HG02973 (cell line): ENCODE results near the gene KRT71.
"Not testable (repeated sequence)": the region's sequence is repeated elsewhere in the genome, so short reads cannot be mapped to it uniquely, and the experiment has no call there.

ENCODE experiments used
- ATAC-seq: cut with Tn5 transposase; IDR thresholded peaks from one replicate; pipeline ENCODE4 v1.9.1; 2021; ENCODE audit warnings: moderate library complexity; ENCODE audit not compliant: unreplicated experiment

Gene KRT71

DNA sequence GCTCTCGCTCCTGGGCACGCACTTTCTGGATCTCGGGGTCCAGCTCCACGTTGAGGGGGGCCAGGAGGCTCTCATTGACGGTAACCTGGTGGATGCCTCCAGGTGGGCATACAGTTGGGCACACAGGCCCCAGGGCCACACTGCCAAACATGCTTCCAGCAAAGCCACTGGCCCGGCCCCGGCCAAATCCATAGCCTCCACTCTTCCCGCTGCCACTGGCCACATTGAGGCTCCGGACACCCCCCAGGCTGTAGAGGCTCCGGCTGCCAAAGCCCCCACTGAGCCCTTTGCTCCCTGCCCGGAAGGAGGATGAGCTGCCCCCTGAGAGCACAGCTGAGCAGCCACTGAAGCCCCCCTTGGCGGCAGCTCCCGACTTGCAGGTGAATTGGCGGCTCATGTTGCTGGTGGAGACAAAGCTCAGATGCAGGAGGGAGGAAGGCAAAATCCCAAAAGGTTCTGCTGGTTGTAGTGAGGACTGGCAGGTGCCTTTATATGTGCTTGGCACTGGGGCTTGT lies at the start of gene KRT71:
Gene KRT71, minus strand, starts transcription at position 465 of the 515 bp plus-strand sequence. Its CDS starts 68 bp downstream, at position 397.
- ATAC-seq, result no peak

GRCh38 chr12:52602552-52602951 lies 49.6 kb upstream of the KRT71 start:
- ATAC-seq, result no peak

DNA sequence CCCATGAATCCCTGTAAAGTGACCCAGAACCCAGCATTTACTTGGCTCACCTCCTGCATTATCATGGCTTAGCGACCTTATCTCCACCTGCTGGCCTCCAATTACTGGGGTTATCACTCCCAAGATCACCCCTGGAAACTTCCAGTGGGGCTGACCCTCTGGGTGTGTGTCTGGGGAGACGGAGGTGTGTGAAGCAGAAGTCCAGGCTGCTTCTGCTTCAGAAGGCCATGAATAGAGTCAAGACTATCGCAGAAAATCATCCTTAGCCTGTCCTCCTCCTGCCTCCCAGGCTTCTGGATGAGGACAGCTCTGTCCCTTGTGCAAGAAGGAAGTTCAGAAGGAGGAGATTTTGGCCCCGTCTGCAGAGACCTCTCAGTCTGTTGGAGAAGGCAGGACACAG lies 48.7 kb upstream of the KRT71 start:
- ATAC-seq, result no peak

DNA sequence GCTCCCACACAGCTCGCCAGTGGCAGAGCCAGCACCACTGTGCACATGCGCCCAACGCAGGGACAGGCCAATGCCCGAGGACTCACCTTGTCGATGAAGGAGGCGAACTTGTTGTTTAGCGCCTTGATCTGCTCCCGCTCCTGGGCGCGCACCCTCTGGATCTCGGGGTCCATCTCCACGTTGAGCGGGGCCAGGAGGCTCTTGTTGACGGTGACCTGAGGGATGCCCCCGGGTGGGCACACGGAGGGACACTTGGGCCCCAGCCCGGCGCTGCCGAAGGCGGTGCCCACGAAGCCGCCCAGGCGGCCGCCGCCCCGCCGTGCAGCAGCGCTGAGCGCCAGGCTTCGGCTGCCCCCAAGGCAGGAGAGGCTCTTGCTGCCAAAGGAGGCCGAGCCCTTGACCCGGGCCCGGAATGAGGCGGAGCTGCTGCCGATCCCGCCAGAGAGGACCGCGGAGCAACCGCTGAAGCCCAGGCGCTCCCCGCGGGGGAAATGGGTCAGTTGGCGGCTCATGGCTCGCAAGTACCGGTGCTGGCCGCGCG lies 48.1 kb upstream of the KRT71 start, which contains the start of gene KRT72:
Gene KRT72, minus strand, starts transcription at position 523 of the 541 bp plus-strand sequence. Its CDS starts 11 bp downstream, at position 512.
- ATAC-seq, result no peak

- no peak for ATAC-seq
These were observed 47.5 kb upstream of the KRT71 start for GRCh38 chr12:52600475-52600874.

DNA sequence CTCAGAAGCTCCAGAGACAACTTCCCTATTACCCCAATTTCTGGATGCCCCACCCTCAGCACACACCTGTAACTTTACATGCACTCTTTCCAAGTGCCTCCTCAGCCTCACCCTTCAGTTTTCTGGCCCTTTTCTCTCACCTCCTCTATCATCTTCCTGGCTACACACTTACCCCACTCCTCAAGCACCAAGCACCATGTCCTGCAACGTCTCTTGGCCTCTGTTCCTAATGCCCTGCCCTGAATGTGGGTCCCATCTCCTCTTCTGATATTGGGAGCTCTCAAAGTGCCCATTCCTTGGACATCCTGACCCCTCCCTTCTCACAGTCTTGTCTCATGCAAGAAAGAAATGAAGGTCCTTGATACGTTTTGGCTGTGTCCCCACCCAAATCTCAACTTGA lies 47.1 kb upstream of the KRT71 start:
- ATAC-seq, result no peak

GRCh38 chr12:52598966-52599365 lies 46.0 kb upstream of the KRT71 start:
- no peak for ATAC-seq

- ATAC-seq, result not testable (repeated sequence)
These were observed 41.3 kb upstream of the KRT71 start for GRCh38 chr12:52594237-52594636.

- no peak for ATAC-seq
These were observed 38.6 kb upstream of the KRT71 start for GRCh38 chr12:52591521-52591920.

DNA sequence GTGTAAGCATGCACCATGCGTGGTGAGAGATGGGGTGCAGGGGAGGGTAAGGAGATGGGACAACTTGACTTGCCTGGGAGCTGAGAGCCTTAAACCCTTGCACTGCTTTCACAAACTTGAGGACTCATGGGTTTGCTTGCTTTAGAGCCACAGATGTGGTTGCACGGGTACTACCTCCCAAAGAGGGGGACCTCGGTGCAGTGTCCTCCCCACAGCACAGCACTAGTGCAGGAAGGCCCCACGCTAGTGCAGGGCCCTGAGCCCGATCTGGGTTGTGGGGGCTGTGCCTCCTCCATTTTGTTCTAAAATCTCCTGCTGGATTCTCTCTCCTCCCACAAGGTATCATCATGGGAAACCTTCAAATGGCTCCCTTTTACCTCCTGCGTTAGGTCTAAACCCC lies 37.1 kb upstream of the KRT71 start:
- ATAC-seq, result no peak

- ATAC-seq, result no peak
These were observed 34.6 kb upstream of the KRT71 start for GRCh38 chr12:52587563-52587962.

DNA sequence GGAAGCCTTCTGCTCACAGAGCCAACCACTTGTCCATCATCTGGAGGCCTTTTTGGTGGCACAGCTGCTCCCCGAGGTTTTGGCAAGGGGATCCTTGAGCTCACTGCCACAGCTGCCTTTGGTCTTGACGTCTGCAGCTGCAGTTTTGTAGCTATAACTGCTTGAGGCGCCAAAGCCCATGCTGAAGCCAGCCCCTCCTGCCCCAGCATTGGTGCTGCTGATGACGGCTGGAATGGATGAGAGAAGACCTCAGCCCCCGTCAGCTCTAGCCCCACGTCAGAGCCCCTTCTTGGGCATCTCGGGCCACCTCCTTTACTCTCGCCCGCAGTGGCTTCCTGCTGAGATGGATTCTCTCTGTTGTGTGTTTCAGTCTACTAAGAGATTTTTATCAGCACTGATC lies 33.0 kb upstream of the KRT71 start:
- ATAC-seq, result no peak

DNA sequence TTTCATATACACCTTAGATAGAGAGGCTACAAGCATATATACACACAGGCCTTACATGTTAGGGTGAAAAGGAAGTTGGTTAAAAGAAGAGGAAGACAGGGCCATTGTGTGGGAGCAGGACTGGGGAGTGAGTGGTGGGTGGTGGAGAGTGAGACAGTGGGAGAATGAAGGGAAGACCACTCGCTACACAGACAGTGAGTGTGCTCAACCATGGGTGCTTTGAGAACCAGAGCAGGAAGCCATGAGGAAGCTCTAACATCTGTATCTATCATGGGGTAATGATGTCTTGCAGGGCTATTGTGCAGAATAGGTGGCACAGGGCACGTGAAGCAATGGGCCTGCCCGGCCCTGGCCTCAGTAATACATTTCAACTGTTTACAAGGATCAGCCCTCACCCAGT lies 32.1 kb upstream of the KRT71 start:
- ATAC-seq, result no peak

DNA sequence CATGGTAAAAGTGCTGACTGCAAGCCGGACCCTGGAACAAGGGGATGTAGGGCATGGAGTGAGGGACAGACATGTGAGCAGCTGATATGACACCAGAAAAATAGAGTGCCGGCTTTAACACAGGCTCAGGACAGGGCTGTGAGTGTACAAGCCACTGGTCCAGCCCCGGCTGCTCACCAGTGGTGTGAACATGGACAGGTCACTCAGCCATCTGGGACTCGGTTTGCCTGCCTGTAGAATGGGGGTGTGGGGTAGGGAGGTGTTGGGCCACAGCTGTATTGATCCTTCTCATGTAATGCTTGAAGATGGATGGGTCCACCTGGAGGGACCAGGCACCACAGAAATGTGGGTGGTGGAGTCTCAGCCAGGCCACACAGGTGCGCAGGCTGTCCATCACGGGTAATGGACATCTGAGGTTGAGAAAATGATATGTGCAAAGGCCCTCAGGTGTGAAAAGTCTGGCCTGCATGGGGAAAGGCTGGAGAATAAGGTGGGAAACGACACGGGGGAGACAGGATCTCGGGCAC lies 31.3 kb upstream of the KRT71 start:
- no peak for ATAC-seq

- ATAC-seq, result no peak
These were observed 30.1 kb upstream of the KRT71 start for GRCh38 chr12:52582971-52583456.

- no peak for ATAC-seq
These were observed 29.5 kb upstream of the KRT71 start for GRCh38 chr12:52582486-52582885.

- no peak for ATAC-seq
These were observed 28.5 kb upstream of the KRT71 start for GRCh38 chr12:52581481-52581880.

DNA sequence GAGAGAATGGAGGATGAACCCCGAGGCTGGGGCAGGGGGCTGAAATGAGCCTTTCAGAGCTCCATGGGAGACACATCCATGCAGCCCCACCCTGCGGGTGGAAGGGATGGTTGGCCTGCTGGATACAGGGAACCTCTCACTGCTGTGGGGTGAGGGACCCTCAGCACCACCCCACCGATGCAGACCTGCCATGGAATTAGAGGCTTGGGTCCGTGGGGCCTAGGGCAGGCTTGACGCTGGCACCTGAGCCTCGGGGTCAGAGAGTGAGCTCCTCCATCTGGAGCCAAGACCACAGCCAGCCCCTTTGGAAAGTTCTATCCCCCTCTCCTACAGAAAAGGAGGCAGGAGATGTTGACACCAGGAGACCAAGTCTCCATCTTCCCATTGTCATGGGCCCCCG lies 28.1 kb upstream of the KRT71 start:
- ATAC-seq, result no peak

DNA sequence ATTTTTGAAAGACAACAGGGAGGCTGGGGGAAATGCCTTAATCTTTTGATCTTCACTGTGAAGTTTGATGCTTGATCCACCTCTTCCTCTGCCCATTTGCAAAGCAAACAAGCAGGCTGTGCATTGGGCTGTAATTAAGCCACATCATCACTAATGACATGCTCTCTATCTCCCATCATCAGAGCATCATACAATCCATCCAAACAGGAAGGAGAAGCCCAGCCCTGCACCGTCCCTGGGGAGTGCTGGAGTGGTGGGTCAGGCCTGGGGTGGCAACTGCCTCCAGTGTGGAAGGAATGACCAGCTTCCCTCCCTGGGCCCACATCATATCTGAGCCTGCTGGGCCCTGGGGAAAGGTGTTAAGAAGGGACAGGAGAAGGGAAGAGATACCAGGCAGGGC lies 27.6 kb upstream of the KRT71 start:
- ATAC-seq, result no peak

DNA sequence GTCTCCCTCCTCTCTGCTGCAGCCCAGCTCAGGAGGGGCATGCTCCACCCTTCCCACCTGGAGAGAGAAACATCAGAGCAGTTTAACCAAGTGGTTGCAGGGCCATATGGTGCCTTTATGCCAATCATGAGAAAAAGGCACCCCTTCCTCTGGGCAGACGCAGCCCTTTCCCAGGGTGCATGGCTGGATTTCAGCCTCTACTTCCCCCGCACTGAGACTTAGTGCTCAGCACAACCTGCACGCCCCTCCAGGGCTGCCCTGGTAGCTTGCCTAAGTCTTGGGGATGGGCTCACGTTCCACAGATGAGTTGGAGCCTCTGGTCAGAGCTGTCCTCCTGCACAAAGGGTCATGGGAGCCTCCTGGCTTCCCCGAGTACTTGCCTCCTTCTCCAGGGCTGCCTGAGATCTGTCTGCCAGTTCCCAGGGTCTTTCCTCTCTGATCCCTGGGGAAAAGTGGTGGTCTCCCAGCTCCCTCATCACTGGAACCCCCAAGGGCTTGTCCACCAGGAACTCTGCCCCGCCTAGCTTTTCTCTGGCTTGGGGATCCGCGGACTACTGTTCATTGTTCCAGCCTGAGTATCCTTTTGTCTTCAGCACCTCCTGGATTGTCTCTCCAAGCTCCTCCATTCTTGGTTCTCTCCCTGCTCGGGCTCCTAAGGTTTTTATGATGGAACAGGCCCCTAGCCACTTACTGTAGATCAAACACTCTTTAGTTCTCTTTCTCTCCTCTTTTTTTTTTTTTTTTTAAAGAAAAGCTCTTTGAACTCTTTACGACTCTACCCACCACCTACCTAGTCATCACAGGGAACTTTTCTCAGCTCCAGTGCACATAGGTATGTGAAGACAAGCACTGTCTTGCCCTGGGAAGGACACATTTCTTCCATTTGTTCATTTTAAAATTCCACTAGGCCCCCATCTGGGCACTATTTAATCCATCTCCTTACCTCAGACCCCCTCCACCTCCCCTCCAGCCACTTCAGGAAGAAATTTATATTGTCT lies 26.8 kb upstream of the KRT71 start:
- ATAC-seq, result no peak

- ATAC-seq, result no peak
These were observed 25.5 kb upstream of the KRT71 start for GRCh38 chr12:52578469-52578868.

DNA sequence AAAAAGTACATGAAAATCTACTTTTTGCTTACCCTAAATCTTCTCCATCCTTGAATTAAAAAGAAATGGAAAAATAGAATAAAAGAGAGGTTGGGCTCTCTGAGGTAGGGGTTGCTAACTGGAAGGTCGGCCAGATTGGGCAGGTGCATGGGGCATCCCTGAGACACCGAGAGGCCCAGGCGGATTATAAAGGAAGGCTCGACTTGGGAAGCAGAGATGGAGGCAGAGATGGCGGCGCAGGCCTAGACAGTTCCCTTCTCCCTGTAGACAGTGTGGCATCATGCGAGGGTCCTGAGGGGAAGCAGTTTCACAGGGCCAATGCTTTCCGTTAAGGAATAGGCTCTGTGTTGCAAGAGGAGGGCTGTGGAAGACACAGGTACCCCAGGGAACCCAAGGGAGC lies 24.4 kb upstream of the KRT71 start:
- no peak for ATAC-seq
